NK-92 (cell line): ENCODE data around the gene HEATR9.

Experiments used
- DNase-seq: peaks from one replicate; lab custom pipeline; 2025; ENCODE audit not compliant: unreplicated experiment; lab: John Stamatoyannopoulos, UW

HEATR9 gene

DNA sequence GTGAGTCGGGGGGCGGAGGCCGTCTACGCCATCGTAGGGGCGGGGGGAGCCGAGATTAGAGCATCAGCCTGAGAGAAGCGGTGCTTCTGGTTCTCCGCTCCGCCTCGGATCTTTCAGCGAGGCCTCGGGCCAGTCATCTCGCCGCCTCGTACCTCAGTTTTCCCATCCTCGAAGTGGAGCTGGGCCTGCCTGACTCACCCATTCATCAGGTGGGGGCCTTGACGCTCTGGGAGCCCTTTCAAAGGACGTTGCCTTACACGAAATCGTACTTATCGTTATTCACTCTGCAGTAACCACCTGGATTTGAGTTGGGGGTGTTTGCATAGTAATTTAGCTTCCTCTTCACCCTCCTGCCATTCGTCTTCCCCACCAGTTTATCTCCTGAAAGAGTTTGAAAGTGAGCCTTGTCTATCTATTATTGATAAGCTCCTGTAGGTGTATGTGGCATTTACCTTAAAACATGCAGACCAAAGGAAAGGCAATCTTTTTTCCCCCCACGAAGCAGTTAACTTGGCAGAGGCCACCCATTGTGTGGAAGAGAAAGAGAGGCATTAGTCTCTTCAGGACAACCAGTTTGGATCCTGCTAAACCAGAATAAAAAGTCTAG is 58.7 kb downstream of the HEATR9 start:
- DNase-seq = no peak

DNA sequence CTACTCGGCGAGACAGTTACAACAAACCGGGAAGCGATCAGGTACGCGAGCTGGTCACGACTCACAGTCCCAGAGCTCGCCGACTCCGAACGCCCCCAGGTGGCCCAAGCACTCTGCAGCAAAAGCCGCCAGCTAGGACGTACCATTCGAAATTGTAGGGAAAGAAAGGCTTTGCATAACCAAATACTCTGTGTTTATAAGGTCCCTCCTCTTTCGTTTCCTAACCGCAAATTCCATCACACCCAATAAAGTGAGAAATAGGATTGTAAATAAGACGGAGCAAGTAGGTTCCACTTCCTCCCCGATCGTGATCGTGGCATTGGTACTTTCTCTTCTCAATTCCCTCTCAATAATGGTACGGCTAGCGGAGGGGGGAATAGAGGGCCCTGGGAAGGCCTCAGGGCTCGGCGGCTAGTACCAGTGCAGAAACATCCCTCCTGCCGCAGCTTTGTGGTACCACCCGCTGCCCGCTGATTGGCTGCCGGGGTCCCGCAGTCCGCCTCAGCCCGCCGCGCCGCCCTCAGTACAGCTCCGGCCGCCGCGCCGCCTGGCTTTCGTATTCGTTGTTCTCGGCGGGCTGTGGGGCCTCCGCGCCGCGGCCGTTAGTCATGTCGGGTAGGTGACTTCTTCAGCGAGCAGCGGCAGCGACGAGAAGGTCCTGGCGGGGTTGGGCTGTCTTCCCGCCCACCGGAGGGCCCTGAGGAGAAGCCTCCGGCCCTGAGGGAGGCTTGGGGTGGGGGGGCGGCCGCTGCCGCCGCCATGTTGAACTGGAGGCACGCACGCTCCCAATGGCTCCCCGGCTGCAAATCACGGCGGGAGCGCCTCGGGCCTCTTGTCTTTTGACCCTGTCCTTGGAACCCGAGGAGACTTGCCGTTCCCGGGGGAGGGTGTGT is 59.5 kb downstream of the HEATR9 start, which contains the start of gene TAF15:
TAF15 (plus strand) TSS at position 523 of the 893 bp plus-strand sequence; CDS start at position 609, 86 bp downstream.
- peak; percentile 76 for DNase-seq

DNA sequence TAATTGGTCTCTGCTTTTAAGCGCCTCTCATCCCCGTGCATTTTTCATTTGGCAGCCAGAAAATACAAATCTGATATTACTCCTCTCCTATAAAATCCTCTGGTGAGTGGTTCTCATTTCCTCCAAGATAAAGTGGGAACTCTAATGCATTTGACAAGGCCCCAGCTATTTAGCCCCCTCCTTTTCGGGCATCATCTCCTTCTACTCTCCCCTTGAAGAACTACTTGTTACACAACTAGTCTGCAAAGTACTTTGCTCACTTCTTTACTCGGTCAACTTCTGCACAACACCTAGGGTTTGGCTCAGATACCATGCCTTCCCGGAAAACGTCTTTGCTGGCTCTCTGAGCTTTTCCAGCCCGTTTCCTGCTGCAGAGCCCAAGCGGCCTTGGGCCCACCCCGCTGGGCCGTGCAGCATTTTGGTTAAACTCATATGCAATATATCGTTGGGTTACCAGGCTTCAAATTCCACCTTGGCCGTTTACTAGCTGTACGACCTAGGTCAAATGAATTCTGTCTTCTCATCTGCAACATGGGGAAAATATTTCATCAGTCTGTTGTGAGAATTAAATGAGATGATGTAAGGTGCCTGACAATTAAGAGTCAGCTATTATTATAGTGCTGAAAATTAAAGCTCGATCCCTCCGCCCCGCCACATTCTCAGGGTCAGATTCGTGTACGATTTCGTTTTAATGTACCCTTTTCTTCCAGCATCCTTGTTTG is 60.3 kb downstream of the HEATR9 start:
- DNase-seq = no peak

- DNase-seq = no peak
Observed at GRCh38 chr17:35807371-35808144, 61.1 kb downstream of the HEATR9 start.
